H7 (cell line): ENCODE measurements around the gene PYGB. TPM values are rescaled to one million over a fixed set of nuclear protein-coding genes. Genes with fewer than 3 reads are reported as not detected.
A peak's percentile ranks its signal among the peaks of the same experiment; 100 is the strongest.

ENCODE experiments used
- DNase-seq: peaks from one replicate; pipeline ENCODE4 v3.0.0; 2012
- H3K27me3 ChIP-seq: 2 replicates; pipeline ENCODE4 v1.6.0; 2011; ENCODE audit warnings: mild to moderate bottlenecking, low read length; ENCODE audit not compliant: control insufficient read depth, insufficient read depth
- H3K36me3 ChIP-seq: replicated peaks from 2 replicates; pipeline ENCODE4 v1.5.1; 2011; ENCODE audit warnings: low read length; ENCODE audit not compliant: control insufficient read depth, insufficient read depth
- H3K4me3 ChIP-seq: 2 replicates; pipeline ENCODE4 v1.5.1; 2011; ENCODE audit warnings: low read depth, mild to moderate bottlenecking, control low read depth, low read length, moderate library complexity; ENCODE audit not compliant: insufficient read depth
- total RNA-seq: library from RNA; depleted of rRNA; stranded (reverse); fragments of >200 nt; shearing (Covaris generic); gene quantifications from 2 replicates; pipeline ENCODE4 v1.2.3, GENCODE V29; 2014

Gene PYGB
- total RNA-seq, 1 experiment from 2014 or later: 57.1 TPM

- DNase-seq: no peak
Observed at GRCh38 chr20:25246182-25246999, 1.5 kb upstream of the PYGB start.

GRCh38 chr20:25247000-25247517, 826 bp upstream of the PYGB start:
- peaks cover 7% of the 10 kb centered on the region for H3K27me3 ChIP-seq
- H3K36me3 ChIP-seq: no peaks in the 10 kb centered on the region
- DNase-seq: peak; percentile 82
- peak overlapping the region; percentile 90 for H3K4me3 ChIP-seq

More at GRCh38 chr20:25246182-25246999, 1.5 kb upstream of the PYGB start:
- Histone ChIP-seq H3K4me3 (no peak overlapping the region), H3K27me3 (peaks cover 7% of the 10 kb centered on the region), H3K36me3 (no peaks in the 10 kb centered on the region)

GRCh38 chr20:25247518-25247955, 348 bp upstream of the PYGB start:
- Histone ChIP-seq H3K36me3 (no peaks in the 10 kb centered on the region; the same call in 1 of the 2 replicates), H3K27me3 (peaks cover 7% of the 10 kb centered on the region), H3K4me3 (peak overlapping the region; percentile 90)
- no peak for DNase-seq

GRCh38 chr20:25248786-25249172, 894 bp downstream of the PYGB start:
- H3K27me3 ChIP-seq: peaks cover 7% of the 10 kb centered on the region
- no peak for DNase-seq
- H3K36me3 ChIP-seq: no peaks in the 10 kb centered on the region; the same call in none of the 2 replicates
- peak overlapping the region; percentile 90 for H3K4me3 ChIP-seq

GRCh38 chr20:25249198-25249931, 1.5 kb downstream of the PYGB start:
- Histone ChIP-seq H3K36me3 (no peaks in the 10 kb centered on the region; the same call in none of the 2 replicates), H3K27me3 (peaks cover 7% of the 10 kb centered on the region), H3K4me3 (peak overlapping the region; percentile 90)
- DNase-seq: no peak

- no peaks in the 10 kb centered on the region; the same call in none of the 2 replicates for H3K36me3 ChIP-seq
- DNase-seq: no peak
- H3K27me3 ChIP-seq: peaks cover 7% of the 10 kb centered on the region
- H3K4me3 ChIP-seq: no peak overlapping the region
Observed at GRCh38 chr20:25250508-25250907, 2.6 kb downstream of the PYGB start.

- H3K4me3 ChIP-seq: no peak overlapping the region
- H3K36me3 ChIP-seq: no peaks in the 10 kb centered on the region; the same call in none of the 2 replicates
- peaks cover 7% of the 10 kb centered on the region for H3K27me3 ChIP-seq
- no peak for DNase-seq
Observed at GRCh38 chr20:25251019-25251418, 3.1 kb downstream of the PYGB start.

GRCh38 chr20:25251558-25251957, 3.7 kb downstream of the PYGB start:
- no peaks in the 10 kb centered on the region; the same call in none of the 2 replicates for H3K36me3 ChIP-seq
- no peak for DNase-seq
- H3K4me3 ChIP-seq: no peak overlapping the region
- H3K27me3 ChIP-seq: peaks cover 5% of the 10 kb centered on the region; the same call in 1 of the 2 replicates

- Histone ChIP-seq H3K36me3 (no peaks in the 10 kb centered on the region; the same call in none of the 2 replicates), H3K4me3 (no peak overlapping the region), H3K27me3 (peaks cover 3% of the 10 kb centered on the region; the same call in 1 of the 2 replicates)
- no peak for DNase-seq
Observed at GRCh38 chr20:25252230-25252651, 4.4 kb downstream of the PYGB start.

- no peaks in the 10 kb centered on the region; the same call in none of the 2 replicates for H3K36me3 ChIP-seq
- no peak overlapping the region for H3K4me3 ChIP-seq
- no peak for DNase-seq
- no peaks in the 10 kb centered on the region for H3K27me3 ChIP-seq
Observed at GRCh38 chr20:25252686-25253421, 5.0 kb downstream of the PYGB start.

GRCh38 chr20:25253606-25254275, 5.9 kb downstream of the PYGB start:
- DNase-seq: no peak
- Histone ChIP-seq H3K36me3 (no peaks in the 10 kb centered on the region; the same call in none of the 2 replicates), H3K4me3 (no peak overlapping the region), H3K27me3 (no peaks in the 10 kb centered on the region)

- peaks cover 1% of the 10 kb centered on the region for H3K36me3 ChIP-seq
- no peak for DNase-seq
- H3K27me3 ChIP-seq: no peaks in the 10 kb centered on the region
- no peak overlapping the region for H3K4me3 ChIP-seq
Observed at GRCh38 chr20:25254571-25254970, 6.7 kb downstream of the PYGB start.

GRCh38 chr20:25254986-25255680, 7.2 kb downstream of the PYGB start:
- H3K4me3 ChIP-seq: no peak overlapping the region
- peaks cover 1% of the 10 kb centered on the region for H3K36me3 ChIP-seq
- DNase-seq: no peak

More at GRCh38 chr20:25254986-25255680, 7.2 kb downstream of the PYGB start:
- no peaks in the 10 kb centered on the region for H3K27me3 ChIP-seq
